GM12873 (cell line): Measurements from ENCODE around the gene MRPL53.

ENCODE experiments used
- TF ChIP-seq, protein P1 (sequence below): IDR thresholded peaks from 2 replicates; pipeline ENCODE4 v1.5.1; 2012; ENCODE audit warnings: low read depth, mild to moderate bottlenecking, moderate library complexity, low read length, control low read depth; ENCODE audit not compliant: insufficient read depth; ENCODE audit errors: missing control alignments

Gene MRPL53

GRCh38 chr2:74424995-74425406 is 47.5 kb downstream of the MRPL53 start:
- TF ChIP-seq, protein P1, sequence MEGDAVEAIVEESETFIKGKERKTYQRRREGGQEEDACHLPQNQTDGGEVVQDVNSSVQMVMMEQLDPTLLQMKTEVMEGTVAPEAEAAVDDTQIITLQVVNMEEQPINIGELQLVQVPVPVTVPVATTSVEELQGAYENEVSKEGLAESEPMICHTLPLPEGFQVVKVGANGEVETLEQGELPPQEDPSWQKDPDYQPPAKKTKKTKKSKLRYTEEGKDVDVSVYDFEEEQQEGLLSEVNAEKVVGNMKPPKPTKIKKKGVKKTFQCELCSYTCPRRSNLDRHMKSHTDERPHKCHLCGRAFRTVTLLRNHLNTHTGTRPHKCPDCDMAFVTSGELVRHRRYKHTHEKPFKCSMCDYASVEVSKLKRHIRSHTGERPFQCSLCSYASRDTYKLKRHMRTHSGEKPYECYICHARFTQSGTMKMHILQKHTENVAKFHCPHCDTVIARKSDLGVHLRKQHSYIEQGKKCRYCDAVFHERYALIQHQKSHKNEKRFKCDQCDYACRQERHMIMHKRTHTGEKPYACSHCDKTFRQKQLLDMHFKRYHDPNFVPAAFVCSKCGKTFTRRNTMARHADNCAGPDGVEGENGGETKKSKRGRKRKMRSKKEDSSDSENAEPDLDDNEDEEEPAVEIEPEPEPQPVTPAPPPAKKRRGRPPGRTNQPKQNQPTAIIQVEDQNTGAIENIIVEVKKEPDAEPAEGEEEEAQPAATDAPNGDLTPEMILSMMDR: no peak

DNA sequence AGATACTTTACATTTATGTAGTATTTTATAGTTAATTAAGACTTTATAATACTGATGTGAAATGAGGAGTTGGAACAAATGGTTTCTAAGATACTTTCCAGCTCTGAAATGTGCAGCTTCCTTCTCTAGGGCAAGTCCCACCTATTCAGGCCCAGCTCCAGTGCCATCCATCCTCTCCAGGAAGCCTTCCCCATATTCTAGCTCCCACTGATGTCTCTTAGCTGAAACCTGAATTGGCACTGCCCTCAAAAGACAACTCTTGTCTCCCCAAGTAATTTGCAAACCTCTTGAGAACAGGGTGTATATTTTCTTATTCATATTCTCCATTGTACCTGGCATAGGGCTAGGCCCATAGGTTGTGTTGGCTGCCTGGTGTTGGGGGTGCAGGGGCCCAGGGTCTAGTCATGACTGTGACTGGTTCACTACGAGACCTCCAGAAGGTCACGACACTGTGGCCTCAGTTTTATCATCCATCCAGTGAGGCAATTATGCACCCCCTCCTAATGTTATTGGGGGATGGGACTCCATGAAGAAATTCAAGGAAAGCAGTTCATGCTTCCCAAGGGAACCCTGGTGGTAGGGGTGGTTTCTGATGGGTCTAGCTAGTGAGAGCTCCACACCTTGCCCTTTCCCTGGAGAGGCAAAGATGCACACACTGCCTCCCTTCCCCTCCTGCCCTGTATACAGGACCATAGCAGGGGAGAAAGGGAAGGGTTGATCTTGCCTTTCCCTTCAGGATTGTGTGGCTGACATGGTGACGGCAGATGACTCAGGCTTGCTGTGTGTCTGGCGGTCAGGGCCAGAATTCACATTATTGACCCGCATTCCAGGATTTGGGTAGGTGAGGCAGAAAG is 48.1 kb downstream of the MRPL53 start:
- TF ChIP-seq, protein P1: no peak

- TF ChIP-seq, protein P1: no peak
Measured at GRCh38 chr2:74423231-74424095, 49.0 kb downstream of the MRPL53 start.
